Nephron (organoid): ENCODE results near the gene SERINC5.
A peak's percentile ranks its signal among the peaks of the same experiment; 100 is the strongest.
"Not testable (repeated sequence)": the region's sequence is repeated elsewhere in the genome, so short reads cannot be mapped to it uniquely, and the experiment has no call there.

Experiments used
- H3K27ac Mint-ChIP-seq, 3 experiments: 2 replicates each; pipeline ENCODE4 v1.8.0; 2020; ENCODE audit warnings: mixed read lengths in 3 of 3, mild to moderate bottlenecking in 2 of 3, moderate library complexity in 1 of 3
- H3K27me3 Mint-ChIP-seq: 2 replicates; pipeline ENCODE4 v1.8.0; 2021; ENCODE audit warnings: low read depth, mild to moderate bottlenecking, moderate library complexity, mixed read lengths
- H3K36me3 Mint-ChIP-seq: 2 replicates; pipeline ENCODE4 v1.8.0; 2020; ENCODE audit warnings: low read depth, mixed read lengths
- H3K4me1 Mint-ChIP-seq: 2 replicates; pipeline ENCODE4 v1.8.0; 2020; ENCODE audit warnings: mixed read lengths
- H3K4me3 Mint-ChIP-seq, 3 experiments: 2 replicates each; pipeline ENCODE4 v1.8.0; 2020; ENCODE audit warnings: mild to moderate bottlenecking in 3 of 3, mixed read lengths in 3 of 3, moderate library complexity in 2 of 3
- H3K9me3 Mint-ChIP-seq: 2 replicates; pipeline ENCODE4 v1.8.0; 2020; ENCODE audit warnings: mixed read lengths
- CTCF ChIP-seq, 3 experiments: fragments of 200-600 bp; sonication (generic); IDR thresholded peaks; one replicate each; pipeline ENCODE4 v1.5.0; 2021; ENCODE audit warnings: antibody characterized with exemption in 3 of 3; ENCODE audit not compliant: unreplicated experiment in 3 of 3

SERINC5 gene

GRCh38 chr5:80187421-80188090 lies 68.3 kb downstream of the SERINC5 start:
- Mint-ChIP-seq H3K9me3 (no peaks in the 10 kb centered on the region), H3K27ac (peak overlapping the region; percentile 87 to 97 (median 94)), H3K4me1 (peaks cover 64% of the 10 kb centered on the region), H3K36me3 (peaks cover 7% of the 10 kb centered on the region), H3K4me3 (peak overlapping the region in 1 of 3 experiments; percentile 47), H3K27me3 (no peaks in the 10 kb centered on the region)
- no peak for TF ChIP-seq CTCF (IDR thresholded peaks at IDR 0.05; ENCODE audit: unreplicated experiment in 3 of 3)

DNA sequence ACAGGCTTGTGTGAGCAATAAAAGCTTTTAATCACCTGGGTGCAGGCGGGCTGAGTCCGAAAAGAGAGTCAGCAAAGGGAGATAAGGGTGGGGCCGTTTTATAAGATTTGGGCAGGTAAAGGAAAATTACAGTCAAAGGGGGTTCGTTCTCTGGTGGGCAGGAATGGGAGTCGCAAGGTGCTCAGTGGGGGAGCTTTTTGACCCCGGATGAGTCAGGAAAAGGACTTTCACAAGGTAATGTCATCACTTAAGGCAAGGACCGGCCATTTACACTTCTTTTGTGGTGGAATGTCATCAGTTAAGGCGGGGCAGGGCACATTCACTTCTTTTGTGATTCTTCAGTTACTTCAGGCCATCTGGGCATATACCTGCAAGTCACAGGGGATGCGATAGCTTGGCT lies 70.3 kb downstream of the SERINC5 start:
- H3K4me3 Mint-ChIP-seq, H3K27me3 Mint-ChIP-seq, H3K9me3 Mint-ChIP-seq, H3K36me3 Mint-ChIP-seq: not testable (repeated sequence)
- H3K27ac Mint-ChIP-seq = peak overlapping the region; percentile 4 to 33 (median 27)
- H3K4me1 Mint-ChIP-seq = peaks cover 63% of the 10 kb centered on the region

- TF ChIP-seq CTCF (IDR thresholded peaks at IDR 0.05; ENCODE audit: unreplicated experiment in 3 of 3) = no peak
- Mint-ChIP-seq H3K27ac (peak overlapping the region; percentile 4 to 33 (median 27)), H3K9me3 (no peaks in the 10 kb centered on the region), H3K4me3 (no peak overlapping the region), H3K27me3 (no peaks in the 10 kb centered on the region), H3K36me3 (peaks cover 7% of the 10 kb centered on the region), H3K4me1 (peaks cover 64% of the 10 kb centered on the region)
Observed at GRCh38 chr5:80185095-80185494, 70.8 kb downstream of the SERINC5 start.

DNA sequence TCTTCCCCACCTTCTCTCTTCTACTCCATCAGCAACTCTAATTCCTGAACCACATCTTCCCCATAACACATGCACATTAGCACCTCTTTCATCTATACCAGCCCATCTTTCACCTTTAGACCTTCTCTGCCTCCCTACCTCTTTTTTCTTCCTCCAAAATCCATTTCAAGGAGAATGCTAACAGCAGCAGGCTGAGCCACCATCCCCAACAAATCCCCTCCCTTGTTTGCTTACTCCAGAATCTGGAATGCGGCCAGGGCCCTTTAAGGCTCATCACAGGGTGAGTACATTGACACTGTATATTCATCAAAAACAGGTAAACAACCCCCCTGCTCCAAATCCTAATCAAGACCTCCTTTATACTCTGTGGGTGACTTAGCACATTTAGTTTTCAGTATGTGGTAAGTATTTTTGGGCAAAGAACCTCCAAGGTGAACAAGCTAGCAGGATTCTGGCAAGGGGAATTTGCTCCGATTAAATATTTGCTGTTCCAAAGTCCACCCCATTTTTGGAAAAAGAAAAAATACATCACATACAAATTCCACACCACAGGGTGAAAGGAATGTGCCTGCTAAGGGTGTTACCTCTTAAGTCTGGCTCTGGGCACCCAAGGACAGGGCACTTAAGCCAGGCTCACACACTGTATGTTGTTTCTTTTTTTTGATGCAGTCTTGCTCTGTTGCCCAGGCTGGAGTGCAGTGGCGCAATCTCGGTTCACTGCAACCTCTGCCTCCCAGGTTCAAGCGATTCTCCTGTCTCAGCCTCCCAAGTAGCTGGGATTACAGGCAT lies 71.4 kb downstream of the SERINC5 start:
- TF ChIP-seq CTCF (IDR thresholded peaks at IDR 0.05; ENCODE audit: unreplicated experiment in 3 of 3) = no peak
- peaks cover 7% of the 10 kb centered on the region for H3K36me3 Mint-ChIP-seq
- peak overlapping the region; percentile 27 to 65 (median 56) for H3K27ac Mint-ChIP-seq
- H3K4me3 Mint-ChIP-seq = no peak overlapping the region
- H3K4me1 Mint-ChIP-seq = peaks cover 65% of the 10 kb centered on the region
- H3K9me3 Mint-ChIP-seq = no peaks in the 10 kb centered on the region
- H3K27me3 Mint-ChIP-seq = no peaks in the 10 kb centered on the region

GRCh38 chr5:80183728-80184234 lies 72.1 kb downstream of the SERINC5 start:
- H3K36me3 Mint-ChIP-seq, H3K9me3 Mint-ChIP-seq, H3K4me3 Mint-ChIP-seq, H3K27me3 Mint-ChIP-seq: not testable (repeated sequence)
- Mint-ChIP-seq H3K27ac (peak overlapping the region; percentile 56 to 71 (median 65)), H3K4me1 (peaks cover 58% of the 10 kb centered on the region)

GRCh38 chr5:80182809-80183580 lies 72.9 kb downstream of the SERINC5 start:
- Mint-ChIP-seq H3K9me3 (no peaks in the 10 kb centered on the region), H3K27me3 (no peaks in the 10 kb centered on the region), H3K36me3 (peaks cover 7% of the 10 kb centered on the region), H3K4me3 (no peak overlapping the region), H3K27ac (peak overlapping the region; percentile 56 to 84 (median 71)), H3K4me1 (peaks cover 53% of the 10 kb centered on the region)
- no peak for TF ChIP-seq CTCF (IDR thresholded peaks at IDR 0.05; ENCODE audit: unreplicated experiment in 3 of 3)
